OCI-M2 (cell line): Measurements from ENCODE around the gene NDUFC1.
"Not testable (repeated sequence)": the region's sequence is repeated elsewhere in the genome, so short reads cannot be mapped to it uniquely, and the experiment has no call there.

Experiments
- DNase-seq: peaks from one replicate; lab custom pipeline; 2025; ENCODE audit not compliant: unreplicated experiment; lab: John Stamatoyannopoulos, UW

Gene NDUFC1

DNA sequence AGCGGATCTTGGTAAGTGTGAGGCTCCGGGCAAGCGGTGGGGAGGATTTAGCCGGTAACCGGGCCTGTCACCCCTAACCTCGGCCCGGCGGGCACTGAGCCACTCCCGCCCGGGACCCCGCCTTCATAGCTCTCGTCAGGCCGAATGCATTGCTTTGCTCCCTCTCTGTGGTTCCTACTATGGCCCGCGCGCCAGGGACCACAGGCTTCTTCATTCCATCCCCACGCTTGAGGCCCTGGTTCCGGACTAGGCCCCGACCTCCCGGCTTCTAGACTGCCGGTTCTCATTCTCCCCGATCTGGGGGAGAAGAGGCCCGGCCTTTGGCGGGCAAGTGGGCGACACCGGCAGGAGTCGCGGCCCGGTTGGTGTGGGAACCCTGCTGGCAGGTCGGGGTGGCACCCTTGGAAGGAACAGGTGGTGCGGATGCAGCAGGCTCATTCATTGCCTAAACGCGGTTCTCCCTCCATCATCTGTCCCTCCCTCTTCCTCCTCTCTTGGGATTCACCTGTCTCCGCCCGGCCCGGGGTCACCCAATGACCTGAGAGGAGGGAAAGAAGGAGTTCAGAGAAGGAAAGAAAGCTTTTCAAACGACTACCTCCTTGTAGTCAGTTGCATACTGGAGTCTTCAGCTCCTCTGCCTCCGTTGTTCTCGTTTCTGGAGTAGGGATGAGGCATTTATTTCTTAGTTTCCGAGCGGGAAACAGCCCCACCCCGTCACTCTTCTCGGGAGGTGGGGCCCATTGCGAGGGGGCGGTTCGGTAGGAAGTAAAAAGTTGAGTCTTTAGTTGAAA, at the start of gene NDUFC1:
NDUFC1 (minus strand) TSS at position 657 of the 791 bp plus-strand sequence. CDS start 6,679 bp downstream, outside the sequence.
- DNase-seq = no peak

- DNase-seq = no peak
Measured at GRCh38 chr4:139337612-139338011, 35.3 kb upstream of the NDUFC1 start.

DNA sequence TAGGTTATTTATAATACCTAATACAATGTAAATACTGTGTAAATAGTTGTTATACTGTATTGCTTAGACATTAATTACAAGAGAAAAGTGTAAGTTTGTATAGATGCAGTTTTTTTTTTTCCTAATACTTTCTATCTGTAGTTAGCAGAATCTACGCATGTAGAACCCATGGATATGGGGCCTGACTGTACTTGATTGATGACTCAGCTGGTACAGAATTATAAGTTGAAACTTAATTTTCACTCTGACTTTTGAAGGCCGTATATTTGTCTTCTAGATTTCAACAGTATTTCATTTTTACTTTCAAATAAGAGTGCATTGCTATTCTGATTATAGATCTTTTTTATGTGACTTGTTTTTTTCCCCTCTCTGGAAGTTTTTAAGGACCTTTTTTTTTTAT, 30.8 kb upstream of the NDUFC1 start:
- DNase-seq = no peak

DNA sequence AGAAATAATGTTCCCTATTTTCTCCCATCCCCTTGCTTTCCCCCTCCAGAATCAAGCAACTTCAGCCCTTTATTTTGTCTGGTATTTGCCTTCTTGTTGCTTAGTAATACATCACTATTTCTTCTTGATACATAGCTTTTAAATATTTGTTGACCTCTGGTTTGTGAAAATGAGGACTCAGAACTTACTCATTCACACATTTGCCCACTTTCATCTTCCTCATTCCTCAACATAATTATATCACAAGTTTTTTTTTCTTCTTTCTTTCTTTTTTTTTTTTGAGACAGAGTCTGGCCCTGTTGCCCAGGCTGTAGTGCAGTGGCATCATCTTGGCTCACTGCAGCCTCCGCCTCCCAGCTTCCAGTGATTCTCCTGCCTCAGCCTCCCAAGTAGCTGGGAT, 28.9 kb upstream of the NDUFC1 start:
- DNase-seq = no peak

GRCh38 chr4:139330283-139330682, 28.0 kb upstream of the NDUFC1 start:
- DNase-seq = no peak

DNA sequence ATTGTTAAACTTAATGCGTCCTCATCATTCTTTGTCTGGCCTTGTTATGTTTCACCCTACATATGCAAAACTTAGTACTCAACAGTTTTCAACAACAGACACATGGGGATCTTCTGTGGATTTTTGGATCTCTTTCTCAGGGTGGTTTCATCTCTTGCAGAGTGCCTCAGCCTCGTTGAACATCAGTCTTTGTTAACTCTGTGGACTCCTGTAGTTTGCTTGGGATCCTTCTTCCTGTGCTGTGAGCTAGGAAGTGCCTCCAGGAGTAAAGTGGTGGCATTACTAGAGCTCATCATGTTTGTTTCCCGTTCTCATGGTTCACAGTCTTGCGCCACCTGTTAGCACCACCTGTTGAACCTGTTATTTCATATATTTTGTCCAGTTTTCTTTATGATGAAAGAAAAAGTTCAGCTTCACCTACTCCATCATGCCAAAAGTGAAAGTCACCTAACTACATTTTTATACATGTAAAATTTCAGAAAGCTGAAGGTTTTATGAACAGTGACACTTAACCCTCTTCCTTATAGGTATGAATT, 27.5 kb upstream of the NDUFC1 start:
- DNase-seq = no peak

DNA sequence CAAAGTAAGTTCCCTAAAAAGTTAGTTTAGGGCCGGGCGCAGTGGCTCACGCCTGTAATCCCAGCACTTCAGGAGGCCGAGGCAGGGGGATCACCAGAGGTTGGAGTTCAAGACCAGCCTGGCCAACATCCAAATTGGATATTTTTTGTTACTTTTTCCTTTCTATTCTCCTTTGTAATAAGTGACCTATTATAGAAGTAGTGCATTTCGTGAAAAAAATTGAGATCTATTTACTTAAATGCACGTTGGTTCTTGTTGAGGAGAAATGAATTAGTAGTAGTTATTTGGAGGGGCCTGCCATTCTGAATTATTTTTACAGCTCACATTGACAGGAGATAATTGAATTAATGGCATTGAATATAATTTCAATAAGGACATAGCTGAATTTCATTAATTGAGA, 22.3 kb upstream of the NDUFC1 start:
- no peak for DNase-seq

DNA sequence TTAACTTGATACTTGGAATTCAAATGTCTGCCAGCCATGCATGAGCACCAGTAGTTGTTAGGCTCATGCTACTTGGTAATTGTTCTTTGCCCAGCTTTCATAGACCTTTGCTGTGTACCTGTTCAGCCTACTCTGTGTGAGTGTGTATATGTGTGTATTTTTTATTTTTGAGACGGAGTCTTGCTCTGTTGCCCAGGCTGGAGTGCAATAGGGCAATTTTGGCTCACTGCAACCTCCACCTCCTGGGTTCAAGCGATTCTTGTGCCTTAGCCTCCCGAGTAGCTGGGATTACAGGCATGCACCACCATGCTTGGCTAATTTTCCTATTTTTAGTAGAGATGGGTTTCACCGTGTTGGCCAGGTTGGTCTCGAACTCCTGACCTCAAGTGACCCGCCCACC, 20.3 kb upstream of the NDUFC1 start:
- not testable (repeated sequence) for DNase-seq

DNA sequence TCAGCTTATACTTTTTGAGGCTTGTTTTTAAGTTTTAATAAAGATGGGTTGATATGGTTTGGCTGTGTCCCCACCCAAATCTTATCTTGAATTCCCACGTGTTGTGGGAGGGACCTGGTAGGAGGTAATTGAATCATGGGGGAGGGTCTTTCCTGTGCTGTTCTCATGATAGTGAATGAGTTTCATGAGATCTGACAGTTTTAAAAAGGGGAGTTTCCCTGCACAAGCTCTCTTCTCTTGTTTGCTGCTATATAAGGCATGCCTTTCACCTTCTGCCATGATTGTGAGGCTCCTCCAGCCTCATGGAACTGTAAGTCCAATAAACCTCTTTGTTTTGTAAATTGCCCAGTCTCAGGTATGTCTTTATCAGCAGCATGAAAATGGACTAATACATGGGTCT, 19.8 kb upstream of the NDUFC1 start:
- not testable (repeated sequence) for DNase-seq

DNA sequence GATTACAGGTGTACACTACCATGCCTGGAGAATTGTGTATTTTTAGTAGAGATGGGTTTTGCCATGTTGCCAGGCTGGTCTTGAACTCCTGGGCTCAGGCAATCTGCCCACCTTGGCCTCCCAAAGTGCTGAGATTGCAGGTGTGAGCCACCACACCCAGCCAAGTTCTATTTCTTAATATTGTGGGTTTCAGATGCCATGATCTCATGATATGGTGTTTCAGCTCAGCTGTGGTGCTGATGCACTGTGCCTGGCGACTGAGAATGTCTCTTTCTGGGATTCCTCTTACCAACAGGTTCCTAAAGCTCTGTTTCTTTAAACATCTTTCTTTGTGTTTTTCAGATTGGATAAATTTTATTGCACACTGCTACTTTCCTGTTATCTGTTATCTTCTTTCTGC, 17.3 kb upstream of the NDUFC1 start:
- no peak for DNase-seq

DNA sequence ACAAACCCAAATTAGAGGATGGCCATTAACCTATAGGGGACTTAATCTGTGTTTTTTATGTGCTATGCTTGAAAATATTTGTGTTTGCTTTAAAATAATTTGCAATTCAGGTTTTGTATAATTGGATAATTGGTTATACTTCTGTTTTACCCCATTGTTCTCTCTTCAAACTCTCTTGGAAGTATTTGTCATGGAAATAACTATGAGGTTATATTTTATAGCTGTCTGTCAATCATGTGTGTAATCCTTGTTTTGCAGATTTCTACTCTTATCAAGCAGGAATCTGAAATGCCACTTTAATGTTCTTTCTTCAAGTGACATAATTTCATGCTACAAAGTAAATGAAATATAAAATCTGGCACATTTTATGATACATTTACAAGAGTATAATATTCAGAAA, 15.4 kb upstream of the NDUFC1 start:
- DNase-seq = no peak

DNA sequence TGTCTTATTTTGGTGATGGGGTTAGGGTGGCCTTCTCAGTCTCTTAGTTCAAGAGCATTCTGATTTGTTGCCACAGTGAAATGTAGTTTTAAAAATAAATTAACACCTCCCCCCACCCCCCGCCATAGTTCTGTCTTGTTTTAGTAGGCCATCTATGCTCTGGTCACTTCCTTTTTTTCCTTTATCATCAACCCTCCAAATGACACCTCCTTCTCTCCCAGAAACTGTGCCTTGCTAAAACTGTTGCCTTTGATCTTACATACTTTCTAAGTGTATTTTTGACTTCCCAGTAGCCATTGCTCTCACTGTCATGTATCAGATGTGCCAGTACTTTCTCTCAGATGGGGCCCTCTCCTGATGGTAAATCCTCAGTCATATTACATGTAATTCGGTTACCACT, 14.5 kb upstream of the NDUFC1 start:
- no peak for DNase-seq

GRCh38 chr4:139315221-139315675, 13.0 kb upstream of the NDUFC1 start:
- no peak for DNase-seq

GRCh38 chr4:139314047-139314800, 11.9 kb upstream of the NDUFC1 start:
- DNase-seq = no peak

GRCh38 chr4:139313414-139313813, 11.1 kb upstream of the NDUFC1 start:
- DNase-seq = not testable (repeated sequence)

DNA sequence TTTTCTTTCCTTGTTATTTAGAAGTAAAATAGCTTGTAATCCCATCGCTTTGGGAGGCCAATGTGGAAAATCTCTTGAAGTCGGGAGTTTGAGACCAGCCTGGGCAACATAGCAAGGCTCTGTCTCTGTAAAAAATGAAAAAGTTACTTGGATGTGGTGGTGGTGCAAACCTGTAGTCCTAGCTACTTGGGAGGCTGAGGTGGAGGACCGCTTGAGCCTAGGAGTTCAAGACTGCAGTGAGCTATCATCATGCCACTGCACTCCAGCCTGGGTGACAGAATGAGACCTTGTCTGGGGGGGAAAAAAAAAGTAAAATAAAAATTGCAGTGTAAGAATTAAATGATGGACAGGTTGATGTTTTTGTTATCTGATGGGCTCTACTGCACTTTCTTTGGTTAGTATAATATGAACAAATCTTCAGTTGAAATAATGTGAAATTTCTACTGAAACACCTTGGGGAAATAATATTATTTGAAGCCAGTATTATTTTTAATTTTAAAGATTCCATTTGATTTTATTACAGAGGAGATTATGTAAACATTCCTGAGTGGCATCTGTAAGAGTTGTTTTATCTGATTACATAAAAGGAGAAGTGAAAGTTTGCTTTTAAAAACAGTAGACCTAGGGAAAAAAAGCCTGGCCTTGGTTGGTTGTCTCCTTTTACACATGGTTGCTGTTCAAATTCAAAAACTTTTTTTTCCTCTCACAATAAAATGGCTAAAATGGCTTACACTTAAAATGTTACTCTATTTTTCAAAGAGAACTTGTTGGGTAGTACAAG, 10.5 kb upstream of the NDUFC1 start:
- no peak for DNase-seq

DNA sequence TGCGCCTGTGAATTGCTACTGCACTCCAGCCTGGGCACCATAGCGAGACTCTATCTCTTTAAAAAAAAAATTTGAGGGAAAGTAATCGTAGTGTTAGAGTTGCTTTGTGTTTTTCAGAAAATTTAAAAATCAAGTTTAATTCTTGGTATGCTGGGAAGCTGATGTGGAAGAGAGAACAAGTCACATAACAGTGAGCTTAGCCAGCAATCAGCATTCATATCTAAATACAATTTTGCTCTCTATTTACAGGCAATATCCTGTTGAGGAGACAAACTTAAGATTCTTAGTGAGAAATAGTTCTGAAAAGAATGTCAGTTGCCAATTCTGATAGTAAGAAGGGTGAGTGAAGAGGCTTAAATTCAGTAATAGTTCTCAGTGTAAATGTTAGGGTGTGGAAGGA, 9.6 kb upstream of the NDUFC1 start:
- no peak for DNase-seq

DNA sequence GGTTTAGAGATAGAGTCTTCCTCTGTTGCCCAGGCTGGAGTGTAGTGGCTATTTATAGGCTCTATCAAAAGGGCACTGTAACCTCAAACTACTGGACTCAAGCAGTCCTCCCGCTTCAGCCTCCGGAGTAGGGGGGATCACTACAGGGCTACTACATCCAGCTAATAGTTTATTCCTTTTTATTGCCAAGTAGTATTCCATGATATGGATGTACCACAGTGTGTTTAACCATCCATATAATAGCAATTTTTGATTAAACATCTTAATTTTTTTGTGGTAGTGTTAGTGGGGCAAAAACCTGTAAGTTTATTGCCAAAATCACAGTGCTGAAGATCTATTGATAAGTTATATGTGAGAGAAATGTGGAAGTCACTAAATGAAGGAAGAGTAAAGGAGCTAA, 2.6 kb upstream of the NDUFC1 start:
- no peak for DNase-seq

GRCh38 chr4:139301113-139301820, 1.0 kb downstream of the NDUFC1 start, which contains the start of gene NAA15:
Gene NAA15 (plus strand): TSS chr4:139301505. CDS start chr4:139301778, 273 bp downstream.
- DNase-seq = peak; percentile 69

GRCh38 chr4:139300431-139301112, 1.7 kb downstream of the NDUFC1 start:
- DNase-seq = no peak
